K562 (cell line): ENCODE measurements around the gene LSM12. TPM values are rescaled to one million over a fixed set of nuclear protein-coding genes. Genes with fewer than 3 reads are reported as not detected.
A peak's percentile ranks its signal among the peaks of the same experiment; 100 is the strongest.

Source experiments
- BRCA1 ChIP-seq, 2 experiments: fragments of 450-650 bp in 1 of 2; sonication (generic) in 1 of 2; formaldehyde crosslinking in 1 of 2; IDR thresholded peaks; 2 replicates each; pipeline versions ENCODE4 v1.5.0 to v1.6.1; 2017 to 2020; ENCODE audit warnings: mild to moderate bottlenecking in 1 of 2, missing genetic modification reagents in 1 of 2
- BRD4 ChIP-seq: fragments of 200-600 bp; sonication (generic); IDR thresholded peaks from 2 replicates; pipeline ENCODE4 v1.6.1; 2017; ENCODE audit warnings: inconsistent platforms
- CBFA2T2 ChIP-seq: fragments of 450-650 bp; conservative IDR thresholded peaks from 2 replicates; pipeline ENCODE4 v1.6.1; 2017; ENCODE audit warnings: mild to moderate bottlenecking
- CBX2 ChIP-seq: fragments of 200-600 bp; sonication (generic); IDR thresholded peaks from one replicate; pipeline ENCODE4 v1.6.1; 2012; ENCODE audit warnings: mild to moderate bottlenecking, low read length, inconsistent platforms; ENCODE audit not compliant: insufficient read depth, poor library complexity, severe bottlenecking
- FOXA3 ChIP-seq, 2 experiments: fragments of 450-650 bp in 1 of 2; sonication (generic) in 1 of 2; formaldehyde crosslinking; IDR thresholded peaks in 1 of 2; conservative IDR thresholded peaks in 1 of 2; 2 replicates each; pipeline versions ENCODE4 v1.4.0 to v1.8.0; 2020 to 2022; ENCODE audit warnings: mild to moderate bottlenecking in 2 of 2, missing genetic modification reagents in 1 of 2
- MBD2 ChIP-seq: sonication (generic); IDR thresholded peaks from 2 replicates; pipeline ENCODE4 v1.6.1; 2016; ENCODE audit warnings: low read depth, borderline replicate concordance
- PCBP2 ChIP-seq: fragments of 200-400 bp; formaldehyde crosslinking; IDR thresholded peaks from 2 replicates; pipeline ENCODE4 v1.6.1; 2018; ENCODE audit warnings: low read length, low read depth, mild to moderate bottlenecking, moderate library complexity; ENCODE audit not compliant: poor library complexity, severe bottlenecking
- PHF21A ChIP-seq: fragments of 450-650 bp; IDR thresholded peaks from 2 replicates; pipeline ENCODE4 v1.6.1; 2017; ENCODE audit warnings: low read depth, borderline replicate concordance
- RBM39 ChIP-seq: fragments of 200-400 bp; formaldehyde crosslinking; optimal IDR thresholded peaks from 2 replicates; pipeline ENCODE3; 2018; ENCODE audit warnings: low read depth, low read length
- TAF7 ChIP-seq: fragments of 450-650 bp; IDR thresholded peaks from 2 replicates; pipeline ENCODE4 v1.6.1; 2016; ENCODE audit warnings: missing genetic modification characterization, missing compliant biosample characterization
- ZFP1 ChIP-seq: fragments of 450-650 bp; formaldehyde crosslinking; IDR thresholded peaks from 2 replicates; pipeline ENCODE4 v1.4.0; 2020; ENCODE audit warnings: mild to moderate bottlenecking, mixed read lengths
- ZNF311 ChIP-seq: fragments of 250-450 bp; sonication (Bioruptor Pico); IDR thresholded peaks from 2 replicates; pipeline ENCODE4 v1.4.0; 2020; ENCODE audit warnings: mild to moderate bottlenecking, moderate library complexity
- ZNF354B ChIP-seq: fragments of 250-450 bp; sonication (Bioruptor Pico); IDR thresholded peaks from 2 replicates; pipeline ENCODE4 v1.4.0; 2020
- polyA plus RNA-seq, 8 experiments: library from polyadenylated mRNA; depleted of rRNA in 4 of 8; stranded (reverse) in 5 of 8; unstranded in 3 of 8; fragments of >200 nt; fragmentation: Nextera tagmentation in 2 of 8; fragmentation: Illumina TruSeq in 1 of 8; extraction: Ambion mirVana in 2 of 8; extraction: Trizol in 1 of 8; gene quantifications; 2 replicates each; pipeline versions ENCODE4 v1.2.1 to v1.2.3, GENCODE V29; 2011 to 2014; ENCODE audit warnings: inconsistent platforms in 1 of 8, missing spikeins in 1 of 8
- total RNA-seq, 7 experiments: library from RNA; depleted of rRNA in 6 of 7; stranded (reverse); fragments of >200 nt in 6 of 7; fragmentation: Illumina TruSeq in 2 of 7; extraction: Trizol in 2 of 7; gene quantifications; 2 replicates each; pipeline versions ENCODE4 v1.2.1 to v1.2.3, GENCODE V29; 2011 to 2021; ENCODE audit warnings: low replicate concordance in 1 of 7
- TF ChIP-seq, protein P1 (sequence below): fragments of 450-650 bp; conservative IDR thresholded peaks from 2 replicates; pipeline ENCODE4 v1.6.1; 2016; ENCODE audit warnings: missing genetic modification characterization, low read depth, mild to moderate bottlenecking, control low read depth, missing compliant biosample characterization
- TF ChIP-seq, protein P2 (sequence below): sonication (generic); IDR thresholded peaks from 2 replicates; pipeline ENCODE4 v1.6.1; 2016
- TF ChIP-seq, protein P3 (sequence below), 2 experiments: fragments of 150-350 bp in 1 of 2; IDR thresholded peaks; 2 replicates each; pipeline ENCODE4 v1.6.1; 2012 to 2016; ENCODE audit warnings: low read depth in 2 of 2, low read length in 2 of 2, mild to moderate bottlenecking in 1 of 2, moderate library complexity in 1 of 2
- TF ChIP-seq, protein P4 (sequence below): IDR thresholded peaks from 2 replicates; pipeline ENCODE4 v1.6.1; 2011; ENCODE audit warnings: borderline replicate concordance, low read depth, mild to moderate bottlenecking, moderate library complexity, low read length; ENCODE audit not compliant: insufficient read depth, poor library complexity, severe bottlenecking
- TF ChIP-seq, protein P5 (sequence below): sonication (generic); formaldehyde crosslinking; IDR thresholded peaks from 2 replicates; pipeline ENCODE4 v1.8.0; 2022; ENCODE audit warnings: mild to moderate bottlenecking, missing genetic modification reagents

Gene LSM12
- total and polyA plus RNA-seq, 9 of the 15 experiments (the other 6 are each of a cell fraction or from before 2014, with no cell fraction given): 53.0 to 258 (median 89.3) TPM

DNA sequence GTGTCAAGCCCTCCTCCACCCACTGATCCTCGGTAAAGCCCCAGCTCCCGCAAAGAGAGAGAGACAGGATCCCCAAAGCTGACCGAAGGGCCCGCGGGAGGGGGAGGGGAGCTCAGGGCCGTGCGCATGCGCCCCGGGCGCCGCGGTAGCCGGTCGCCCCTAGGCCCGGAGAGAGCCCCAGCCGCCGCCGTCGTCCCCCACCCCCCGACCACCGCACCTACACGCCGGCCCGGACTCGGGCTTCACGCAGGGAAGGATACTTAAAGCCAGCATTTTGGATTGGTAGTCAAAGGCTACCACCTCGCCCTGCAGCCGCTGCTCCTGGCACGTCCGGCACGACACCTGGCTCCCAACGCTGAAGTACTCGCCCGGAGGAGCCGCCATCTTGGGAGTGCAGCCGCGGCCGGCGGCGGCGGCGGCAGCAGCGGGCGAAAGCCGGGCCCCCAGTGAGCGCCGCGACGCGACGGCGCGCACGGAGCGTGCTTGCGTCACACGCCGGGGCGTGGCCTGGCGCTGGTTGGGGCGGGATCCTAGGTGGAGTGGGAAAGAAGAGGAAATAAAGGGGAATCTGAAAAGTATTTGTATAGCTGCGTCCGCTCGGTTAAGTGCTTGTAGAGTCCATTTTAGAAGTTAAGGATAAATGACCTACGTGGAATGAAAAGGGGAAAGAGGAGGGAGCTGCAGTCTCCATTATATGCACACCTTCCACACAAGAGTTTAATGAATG is at the start of gene LSM12 (continued):
- TF ChIP-seq PCBP2: no peak
- peak; percentile 69 for TF ChIP-seq TAF7 (tag)
- TF ChIP-seq, protein P1, sequence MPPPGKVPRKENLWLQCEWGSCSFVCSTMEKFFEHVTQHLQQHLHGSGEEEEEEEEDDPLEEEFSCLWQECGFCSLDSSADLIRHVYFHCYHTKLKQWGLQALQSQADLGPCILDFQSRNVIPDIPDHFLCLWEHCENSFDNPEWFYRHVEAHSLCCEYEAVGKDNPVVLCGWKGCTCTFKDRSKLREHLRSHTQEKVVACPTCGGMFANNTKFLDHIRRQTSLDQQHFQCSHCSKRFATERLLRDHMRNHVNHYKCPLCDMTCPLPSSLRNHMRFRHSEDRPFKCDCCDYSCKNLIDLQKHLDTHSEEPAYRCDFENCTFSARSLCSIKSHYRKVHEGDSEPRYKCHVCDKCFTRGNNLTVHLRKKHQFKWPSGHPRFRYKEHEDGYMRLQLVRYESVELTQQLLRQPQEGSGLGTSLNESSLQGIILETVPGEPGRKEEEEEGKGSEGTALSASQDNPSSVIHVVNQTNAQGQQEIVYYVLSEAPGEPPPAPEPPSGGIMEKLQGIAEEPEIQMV (tag): no peak
- 0 out of 2 replicates have a peak, but pooled peaks have one; percentile 39 for TF ChIP-seq MBD2
- TF ChIP-seq ZNF354B: no peak
- TF ChIP-seq, protein P2, sequence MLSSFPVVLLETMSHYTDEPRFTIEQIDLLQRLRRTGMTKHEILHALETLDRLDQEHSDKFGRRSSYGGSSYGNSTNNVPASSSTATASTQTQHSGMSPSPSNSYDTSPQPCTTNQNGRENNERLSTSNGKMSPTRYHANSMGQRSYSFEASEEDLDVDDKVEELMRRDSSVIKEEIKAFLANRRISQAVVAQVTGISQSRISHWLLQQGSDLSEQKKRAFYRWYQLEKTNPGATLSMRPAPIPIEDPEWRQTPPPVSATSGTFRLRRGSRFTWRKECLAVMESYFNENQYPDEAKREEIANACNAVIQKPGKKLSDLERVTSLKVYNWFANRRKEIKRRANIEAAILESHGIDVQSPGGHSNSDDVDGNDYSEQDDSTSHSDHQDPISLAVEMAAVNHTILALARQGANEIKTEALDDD: no peak
- TF ChIP-seq BRD4: no peak; the same call in 1 of the 2 replicates
- TF ChIP-seq PHF21A: no peak; the same call in 1 of the 2 replicates
- no peak for TF ChIP-seq CBX2
- TF ChIP-seq RBM39: no peak
- TF ChIP-seq, protein P3, sequence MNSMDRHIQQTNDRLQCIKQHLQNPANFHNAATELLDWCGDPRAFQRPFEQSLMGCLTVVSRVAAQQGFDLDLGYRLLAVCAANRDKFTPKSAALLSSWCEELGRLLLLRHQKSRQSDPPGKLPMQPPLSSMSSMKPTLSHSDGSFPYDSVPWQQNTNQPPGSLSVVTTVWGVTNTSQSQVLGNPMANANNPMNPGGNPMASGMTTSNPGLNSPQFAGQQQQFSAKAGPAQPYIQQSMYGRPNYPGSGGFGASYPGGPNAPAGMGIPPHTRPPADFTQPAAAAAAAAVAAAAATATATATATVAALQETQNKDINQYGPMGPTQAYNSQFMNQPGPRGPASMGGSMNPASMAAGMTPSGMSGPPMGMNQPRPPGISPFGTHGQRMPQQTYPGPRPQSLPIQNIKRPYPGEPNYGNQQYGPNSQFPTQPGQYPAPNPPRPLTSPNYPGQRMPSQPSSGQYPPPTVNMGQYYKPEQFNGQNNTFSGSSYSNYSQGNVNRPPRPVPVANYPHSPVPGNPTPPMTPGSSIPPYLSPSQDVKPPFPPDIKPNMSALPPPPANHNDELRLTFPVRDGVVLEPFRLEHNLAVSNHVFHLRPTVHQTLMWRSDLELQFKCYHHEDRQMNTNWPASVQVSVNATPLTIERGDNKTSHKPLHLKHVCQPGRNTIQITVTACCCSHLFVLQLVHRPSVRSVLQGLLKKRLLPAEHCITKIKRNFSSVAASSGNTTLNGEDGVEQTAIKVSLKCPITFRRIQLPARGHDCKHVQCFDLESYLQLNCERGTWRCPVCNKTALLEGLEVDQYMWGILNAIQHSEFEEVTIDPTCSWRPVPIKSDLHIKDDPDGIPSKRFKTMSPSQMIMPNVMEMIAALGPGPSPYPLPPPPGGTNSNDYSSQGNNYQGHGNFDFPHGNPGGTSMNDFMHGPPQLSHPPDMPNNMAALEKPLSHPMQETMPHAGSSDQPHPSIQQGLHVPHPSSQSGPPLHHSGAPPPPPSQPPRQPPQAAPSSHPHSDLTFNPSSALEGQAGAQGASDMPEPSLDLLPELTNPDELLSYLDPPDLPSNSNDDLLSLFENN (IDR thresholded peaks at IDR 0.05; ENCODE audit: low read depth in 2 of 2, low read length in 2 of 2): no peak
- TF ChIP-seq, protein P4, sequence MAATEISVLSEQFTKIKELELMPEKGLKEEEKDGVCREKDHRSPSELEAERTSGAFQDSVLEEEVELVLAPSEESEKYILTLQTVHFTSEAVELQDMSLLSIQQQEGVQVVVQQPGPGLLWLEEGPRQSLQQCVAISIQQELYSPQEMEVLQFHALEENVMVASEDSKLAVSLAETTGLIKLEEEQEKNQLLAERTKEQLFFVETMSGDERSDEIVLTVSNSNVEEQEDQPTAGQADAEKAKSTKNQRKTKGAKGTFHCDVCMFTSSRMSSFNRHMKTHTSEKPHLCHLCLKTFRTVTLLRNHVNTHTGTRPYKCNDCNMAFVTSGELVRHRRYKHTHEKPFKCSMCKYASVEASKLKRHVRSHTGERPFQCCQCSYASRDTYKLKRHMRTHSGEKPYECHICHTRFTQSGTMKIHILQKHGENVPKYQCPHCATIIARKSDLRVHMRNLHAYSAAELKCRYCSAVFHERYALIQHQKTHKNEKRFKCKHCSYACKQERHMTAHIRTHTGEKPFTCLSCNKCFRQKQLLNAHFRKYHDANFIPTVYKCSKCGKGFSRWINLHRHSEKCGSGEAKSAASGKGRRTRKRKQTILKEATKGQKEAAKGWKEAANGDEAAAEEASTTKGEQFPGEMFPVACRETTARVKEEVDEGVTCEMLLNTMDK: no peak
- no peak for TF ChIP-seq ZFP1 (CRISPR knock-in tag)
- TF ChIP-seq FOXA3 (CRISPR knock-in tag; conservative IDR thresholded peaks at IDR 0.05 in 1 of 2, IDR thresholded peaks at IDR 0.05 in 1 of 2): no peak
- no peak for TF ChIP-seq ZNF311
- no peak for TF ChIP-seq BRCA1 (IDR thresholded peaks at IDR 0.05)
- TF ChIP-seq BRCA1 (CRISPR knock-in tag; IDR thresholded peaks at IDR 0.05): no peak
- TF ChIP-seq, protein P5, sequence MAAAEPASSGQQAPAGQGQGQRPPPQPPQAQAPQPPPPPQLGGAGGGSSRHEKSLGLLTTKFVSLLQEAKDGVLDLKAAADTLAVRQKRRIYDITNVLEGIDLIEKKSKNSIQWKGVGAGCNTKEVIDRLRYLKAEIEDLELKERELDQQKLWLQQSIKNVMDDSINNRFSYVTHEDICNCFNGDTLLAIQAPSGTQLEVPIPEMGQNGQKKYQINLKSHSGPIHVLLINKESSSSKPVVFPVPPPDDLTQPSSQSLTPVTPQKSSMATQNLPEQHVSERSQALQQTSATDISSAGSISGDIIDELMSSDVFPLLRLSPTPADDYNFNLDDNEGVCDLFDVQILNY: no peak
- no peak for TF ChIP-seq CBFA2T2
